ENCODE data around the gene BGN.

BGN gene

DNA sequence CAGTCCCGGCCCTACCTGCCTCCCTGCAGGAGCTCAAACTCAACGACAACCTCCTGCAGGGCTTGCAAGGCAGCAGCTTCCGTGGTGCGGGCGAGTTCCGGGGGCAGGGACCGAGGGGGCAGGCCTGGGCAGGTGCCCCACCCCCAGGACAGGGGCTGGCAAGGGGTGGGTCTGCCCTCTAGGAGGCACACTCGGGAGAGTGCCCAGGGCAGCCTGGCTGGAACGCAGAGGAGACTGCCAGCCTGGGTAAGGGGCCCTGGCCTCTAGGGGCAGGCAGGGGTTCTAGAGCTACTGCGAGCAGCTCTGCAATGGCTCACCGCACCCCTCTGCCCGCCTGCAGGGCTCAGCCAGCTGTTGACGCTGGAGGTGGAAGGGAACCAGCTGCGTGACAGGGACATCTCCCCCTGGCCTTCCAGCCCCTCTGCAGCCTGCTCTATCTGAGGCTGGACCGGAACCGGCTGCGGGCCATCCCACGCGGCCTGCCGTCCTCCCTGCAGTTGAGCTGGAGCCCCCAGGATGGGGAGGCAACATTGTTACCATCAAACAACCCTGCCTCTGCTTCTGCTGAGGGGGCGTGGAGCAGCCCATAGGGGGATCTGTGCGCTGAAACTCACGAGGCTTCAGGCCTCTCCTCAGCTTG lies 12.3 kb upstream of the BGN start:
- no peak for DNase-seq (ENCODE audit: low read depth in 2 of 2)

DNA sequence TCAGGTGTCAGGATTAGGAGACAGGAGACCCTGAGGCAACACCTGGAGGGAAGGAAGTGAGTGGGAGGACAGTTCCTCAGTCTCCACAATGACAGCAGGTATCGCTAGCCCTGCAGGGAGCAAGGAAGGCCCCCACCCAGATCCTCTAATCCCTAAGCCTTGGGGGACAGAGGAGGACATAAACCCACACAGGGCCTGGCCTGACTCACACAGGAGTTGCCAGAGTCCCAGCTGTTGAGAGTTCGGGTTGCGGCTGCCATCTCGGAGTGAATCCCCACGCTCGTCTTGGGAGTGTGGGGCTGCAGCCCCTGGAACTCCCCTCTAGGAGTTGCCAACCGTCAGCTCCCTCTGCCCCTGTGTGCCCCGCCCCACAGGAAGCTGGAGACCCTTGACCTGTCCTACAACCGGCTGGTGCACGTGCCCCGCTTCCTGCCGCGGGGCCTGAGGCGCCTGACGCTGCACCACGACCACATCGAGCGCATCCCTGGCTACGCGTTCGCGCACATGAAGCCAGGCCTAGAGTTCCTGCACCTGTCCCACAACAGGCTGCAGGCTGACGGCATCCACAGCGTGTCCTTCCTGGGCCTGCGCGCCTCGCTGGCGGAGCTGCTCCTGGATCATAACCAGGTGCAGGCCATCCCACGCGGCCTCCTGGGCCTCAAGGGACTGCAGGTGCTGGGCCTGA lies 9.2 kb upstream of the BGN start:
- no peak for DNase-seq (ENCODE audit: low read depth in 2 of 2)

DNA sequence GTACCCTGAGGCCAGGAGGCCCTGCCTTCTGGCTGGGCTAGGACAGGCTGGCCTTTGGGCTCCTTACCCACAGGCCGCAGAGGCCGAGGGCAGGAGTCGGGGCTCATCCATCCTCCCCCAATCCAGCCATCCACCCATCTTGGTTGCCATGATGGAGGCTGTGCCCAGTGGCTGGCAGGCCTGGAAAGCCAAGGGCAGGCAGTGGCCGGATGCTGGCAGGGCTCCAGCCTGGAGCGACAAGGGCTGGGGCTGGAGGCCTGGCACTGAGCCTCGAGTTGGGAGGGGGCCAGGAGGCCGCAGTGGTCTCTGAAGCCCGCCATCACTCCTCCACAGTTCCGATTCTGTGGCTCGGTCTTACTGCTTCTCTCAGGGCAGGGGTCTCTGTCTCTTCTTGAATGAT lies 8.6 kb upstream of the BGN start:
- no peak for DNase-seq (ENCODE audit: low read depth in 2 of 2)

DNA sequence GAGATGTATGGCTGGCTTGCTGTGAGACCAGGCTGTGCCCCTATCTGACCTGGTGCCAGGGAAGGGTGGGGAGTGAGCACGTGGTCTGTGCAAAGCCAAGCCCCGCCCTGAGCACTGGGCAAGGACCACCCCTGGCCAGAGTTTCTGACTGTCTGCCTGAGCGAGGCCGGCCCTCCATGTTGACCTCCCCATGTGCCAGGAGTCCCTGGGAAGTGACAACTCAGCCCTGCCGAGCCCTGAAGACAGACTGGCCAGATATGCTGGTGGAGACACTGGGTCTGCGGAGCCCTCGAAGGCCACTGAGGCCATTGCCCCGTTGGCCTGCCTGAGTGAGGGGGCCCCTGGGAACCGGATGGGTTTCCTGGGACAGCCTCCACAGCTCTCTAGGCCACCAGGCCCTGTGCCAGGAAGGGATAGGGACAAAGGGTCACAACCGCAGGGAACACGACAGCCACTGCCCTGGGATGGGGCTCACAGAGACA lies 7.1 kb upstream of the BGN start:
- DNase-seq (ENCODE audit: low read depth in 2 of 2): no peak

DNA sequence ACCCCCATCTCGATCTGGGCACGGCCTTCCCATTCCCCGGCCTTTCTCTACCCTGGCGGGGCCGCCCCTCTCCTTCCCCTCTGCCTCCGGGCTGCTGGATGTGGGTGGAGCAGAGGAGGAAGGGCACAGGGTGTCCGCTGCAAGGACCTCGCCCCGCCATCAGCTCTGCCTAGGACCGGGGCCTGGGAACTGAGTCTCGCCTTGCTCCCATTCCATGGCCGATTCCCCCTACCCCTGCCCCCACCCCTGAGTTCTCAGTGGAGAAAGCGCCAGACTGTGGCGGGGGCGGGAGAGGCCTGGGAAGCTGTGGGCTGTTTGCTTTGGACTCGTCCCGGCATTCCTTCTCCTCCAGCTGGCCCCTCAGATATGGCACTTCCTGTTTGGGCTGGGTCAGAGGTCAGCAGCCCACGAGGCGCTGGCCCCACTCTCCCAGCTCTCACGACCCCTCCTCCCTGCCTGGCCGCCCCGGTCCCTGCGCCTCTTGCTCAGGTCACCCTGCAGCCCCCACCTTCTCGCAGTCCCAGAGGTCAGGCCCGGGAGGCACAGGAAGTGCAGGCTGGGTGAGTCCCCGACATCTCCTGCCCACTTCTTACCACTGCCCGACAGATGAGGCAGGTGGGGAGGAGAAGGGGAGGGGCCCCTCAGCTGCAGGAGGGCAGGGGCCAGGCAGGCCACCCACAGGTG lies 6.4 kb upstream of the BGN start:
- no peak for DNase-seq (ENCODE audit: low read depth in 2 of 2)

DNA sequence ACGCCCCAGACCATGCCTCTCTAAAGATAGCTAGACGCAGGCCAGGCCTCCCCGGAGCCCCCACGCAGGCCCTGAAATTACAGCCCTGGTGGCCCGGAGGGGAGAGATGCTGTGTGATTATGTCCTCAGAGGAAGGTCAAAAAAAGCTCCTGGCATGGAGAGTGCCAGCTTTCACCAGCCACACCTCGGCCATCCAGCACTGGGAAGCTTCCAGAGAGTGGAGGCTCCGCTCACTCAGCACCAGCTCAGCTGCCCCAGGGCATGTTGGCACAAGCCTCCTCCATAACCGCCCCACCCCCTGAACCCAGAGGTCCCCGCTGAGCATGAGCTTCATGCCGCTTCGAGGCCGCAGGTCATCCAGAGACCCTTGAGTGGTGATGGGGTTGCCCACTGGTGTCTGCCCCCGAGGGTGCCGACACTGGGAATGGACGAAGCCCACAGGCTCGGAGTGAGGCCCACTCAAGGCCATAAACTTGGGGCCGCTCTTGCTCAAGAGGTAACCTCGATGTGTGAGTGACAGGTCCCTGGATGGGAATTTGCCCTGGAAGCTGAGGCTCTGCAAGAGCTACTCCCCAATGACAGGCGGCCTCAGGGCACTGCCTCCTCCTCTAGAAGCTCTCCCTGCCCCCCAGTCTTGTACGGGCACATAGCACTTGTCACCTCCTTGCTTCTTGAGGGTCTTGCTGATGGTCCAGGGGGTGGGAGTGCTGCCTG lies 4.4 kb upstream of the BGN start:
- no peak for DNase-seq (ENCODE audit: low read depth in 2 of 2)

DNA sequence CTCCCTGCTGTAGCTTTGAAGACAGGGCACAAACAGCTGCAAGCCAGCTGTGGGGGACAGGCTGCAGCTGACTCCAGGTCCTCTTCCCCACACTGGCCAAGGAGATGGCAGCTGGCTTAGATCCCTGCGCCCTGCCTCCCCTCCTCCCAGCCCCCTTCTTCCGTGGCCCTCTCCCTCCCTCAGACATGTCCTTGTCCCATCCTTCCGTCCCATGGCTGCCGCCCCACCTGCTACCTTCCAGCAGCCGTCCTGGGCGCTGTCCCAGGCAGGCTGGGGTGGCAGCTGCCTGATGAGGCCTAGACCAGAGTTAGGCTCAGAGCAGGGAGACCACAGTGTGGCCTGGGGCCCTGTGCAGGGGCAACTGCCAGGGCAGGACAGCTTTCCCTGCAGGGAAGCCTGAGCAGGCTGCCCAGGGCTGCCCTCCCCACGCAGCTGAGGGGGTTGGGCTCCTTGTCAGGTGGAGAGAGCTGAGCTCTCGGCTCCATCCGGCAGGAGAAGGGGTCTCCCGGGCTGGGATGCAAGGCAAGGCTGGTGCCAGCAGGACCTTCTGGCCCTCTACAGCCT lies 3.3 kb upstream of the BGN start:
- no peak for DNase-seq (ENCODE audit: low read depth in 2 of 2)

DNA sequence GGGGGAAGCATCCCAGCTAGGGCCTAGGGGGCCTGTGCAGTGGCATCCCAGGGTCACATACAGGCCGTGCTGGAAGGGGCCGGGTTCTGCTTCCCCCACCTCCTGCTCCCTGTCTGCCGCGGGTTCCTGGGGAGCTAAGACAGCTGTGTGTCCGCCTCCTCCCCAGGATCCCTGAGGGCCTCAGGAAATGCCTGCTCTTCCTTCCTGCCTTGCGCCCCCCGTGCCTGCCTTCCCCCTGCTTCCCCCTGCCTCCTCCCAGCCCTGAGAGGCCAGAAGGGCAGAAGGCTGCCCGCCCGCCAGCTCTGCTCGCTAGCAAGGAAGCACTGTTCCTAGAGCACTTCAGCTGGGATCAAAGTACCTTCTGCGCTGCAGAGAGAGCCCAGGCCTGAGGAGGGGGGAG lies 2.9 kb upstream of the BGN start:
- no peak for DNase-seq (ENCODE audit: low read depth in 2 of 2)

DNA sequence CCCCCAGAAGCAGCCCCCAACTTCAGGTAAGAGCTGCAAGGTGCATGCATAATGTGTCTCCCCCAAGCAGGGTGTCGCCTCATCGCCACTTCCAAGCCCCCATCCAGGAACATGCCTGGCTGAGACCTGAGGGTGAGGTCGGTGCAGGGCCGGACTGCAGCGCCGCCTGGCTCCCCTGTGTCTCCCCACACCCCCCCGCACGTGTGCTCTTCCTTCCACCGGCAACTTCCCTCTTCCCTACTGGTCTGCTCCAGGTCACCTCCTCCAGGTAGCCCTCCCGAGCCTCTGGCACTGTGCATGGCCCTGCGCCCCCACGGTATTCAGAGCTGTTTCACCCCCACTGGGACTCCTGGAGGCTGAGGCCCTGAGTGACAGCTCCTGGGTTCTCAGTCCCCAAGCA lies 2.2 kb upstream of the BGN start:
- DNase-seq (ENCODE audit: low read depth in 2 of 2): no peak

DNA sequence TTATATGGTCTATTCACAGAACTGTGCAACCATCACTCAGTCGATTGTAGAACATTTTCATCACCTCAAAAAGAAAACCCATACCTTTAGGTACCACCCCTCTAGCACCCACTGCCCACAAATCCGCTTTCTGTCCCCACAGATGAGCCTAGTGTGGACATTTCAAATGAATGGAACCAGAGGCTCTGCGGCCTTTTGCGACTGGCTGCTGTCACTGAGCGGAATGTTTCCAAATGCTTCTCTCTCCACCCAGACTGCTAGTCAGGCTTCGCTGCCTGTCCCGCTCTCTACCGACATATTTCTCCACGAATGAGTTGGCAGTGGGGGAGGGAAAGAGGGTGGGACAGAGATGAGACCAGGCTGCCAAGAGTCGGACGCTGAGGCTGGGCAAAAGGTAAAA lies 1.7 kb upstream of the BGN start:
- no peak for DNase-seq (ENCODE audit: low read depth in 2 of 2)

DNA sequence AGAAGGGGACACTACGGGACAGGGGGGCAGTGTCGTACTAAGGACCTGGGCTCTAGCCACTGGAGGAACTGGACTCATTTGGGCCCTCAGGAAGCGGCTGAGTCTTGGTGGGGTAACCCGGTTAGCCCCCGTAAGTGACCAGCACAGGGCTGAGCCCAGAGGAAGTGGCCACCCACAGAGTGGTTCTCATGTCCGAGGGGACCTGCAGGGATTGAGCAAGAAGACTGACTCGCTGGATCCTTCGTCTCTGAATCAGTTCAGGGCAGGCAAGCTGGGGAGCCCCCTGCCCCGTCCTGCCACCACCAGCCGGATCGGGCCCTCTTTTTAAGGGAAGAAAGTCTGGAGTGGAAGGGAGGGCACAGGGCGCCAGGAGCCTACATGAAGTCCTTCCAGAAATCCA lies 719 bp upstream of the BGN start:
- DNase-seq (ENCODE audit: low read depth in 2 of 2): no peak

DNA sequence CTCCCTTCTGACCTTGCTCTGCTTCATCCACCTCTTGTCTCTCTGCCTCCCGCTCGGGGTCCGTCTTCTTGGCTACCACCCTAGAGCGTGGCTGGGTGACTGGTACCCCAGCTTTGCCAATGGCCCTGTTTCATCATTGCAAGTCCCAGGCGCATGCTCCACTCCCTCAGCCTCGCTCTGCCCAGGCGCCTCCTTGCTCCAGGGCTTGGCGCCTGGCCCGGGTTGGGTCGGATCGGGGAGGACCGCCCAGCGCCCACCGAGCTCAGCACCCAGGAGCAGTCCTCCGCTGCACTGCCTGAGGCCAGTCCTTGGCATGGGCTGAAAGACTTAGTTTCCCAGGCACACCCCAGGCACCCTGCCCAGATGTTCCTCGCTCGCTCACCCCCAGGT lies 577 bp downstream of the BGN start:
- no peak for DNase-seq (ENCODE audit: low read depth in 2 of 2)

DNA sequence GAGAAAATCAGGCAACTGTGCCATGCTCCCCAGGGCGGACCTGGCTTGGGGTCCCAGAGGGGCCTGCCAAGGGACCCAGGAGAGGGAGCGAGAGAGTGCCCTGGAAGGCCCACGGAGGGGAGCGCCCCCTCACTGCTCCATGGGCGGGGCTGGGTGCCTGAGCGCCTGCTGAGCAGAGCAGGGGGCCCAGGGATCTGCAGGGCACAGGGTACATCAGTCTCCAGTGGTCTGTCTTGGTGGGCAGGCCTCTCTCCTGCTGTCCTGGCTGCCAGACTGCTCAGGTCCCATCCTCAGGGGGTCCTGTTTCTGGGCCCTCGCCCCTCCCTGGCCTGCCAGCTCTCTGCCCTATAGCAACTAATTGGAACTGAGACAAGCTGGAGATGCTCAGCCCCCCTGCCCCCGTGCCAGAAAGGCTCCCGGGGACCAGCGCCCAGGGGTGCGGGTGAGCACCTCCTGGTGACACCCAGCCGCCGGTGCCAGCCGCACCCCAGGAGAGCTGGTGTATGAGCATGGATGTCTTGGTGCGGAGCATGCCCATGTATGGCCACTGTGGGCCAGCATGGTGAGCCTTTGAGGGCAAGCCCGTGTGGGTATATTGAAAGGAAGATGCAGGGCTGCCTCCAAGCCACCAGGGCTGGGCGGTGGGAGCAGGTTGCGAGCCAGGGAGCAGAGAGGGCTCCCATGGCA lies 1.3 kb downstream of the BGN start:
- no peak for DNase-seq (ENCODE audit: low read depth in 2 of 2)

DNA sequence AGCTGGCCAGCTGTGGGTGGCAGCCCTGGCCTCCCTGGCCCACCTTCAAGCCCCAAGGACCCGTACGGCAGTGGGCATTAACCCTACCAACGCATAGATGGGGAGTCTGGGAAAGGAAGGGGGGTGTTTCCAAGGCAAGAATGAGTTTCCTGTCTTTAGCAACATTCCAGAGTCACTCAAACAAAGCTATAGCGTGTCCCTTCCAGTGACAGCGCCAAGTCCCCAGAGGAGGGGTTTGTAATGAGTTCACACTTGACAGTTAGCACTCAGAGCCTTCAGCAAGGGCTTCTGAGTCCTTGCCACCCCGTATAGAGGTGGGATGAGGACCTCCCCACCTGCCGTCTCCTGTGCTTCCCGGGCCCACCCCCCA lies 1.8 kb downstream of the BGN start:
- DNase-seq (ENCODE audit: low read depth in 2 of 2): no peak

DNA sequence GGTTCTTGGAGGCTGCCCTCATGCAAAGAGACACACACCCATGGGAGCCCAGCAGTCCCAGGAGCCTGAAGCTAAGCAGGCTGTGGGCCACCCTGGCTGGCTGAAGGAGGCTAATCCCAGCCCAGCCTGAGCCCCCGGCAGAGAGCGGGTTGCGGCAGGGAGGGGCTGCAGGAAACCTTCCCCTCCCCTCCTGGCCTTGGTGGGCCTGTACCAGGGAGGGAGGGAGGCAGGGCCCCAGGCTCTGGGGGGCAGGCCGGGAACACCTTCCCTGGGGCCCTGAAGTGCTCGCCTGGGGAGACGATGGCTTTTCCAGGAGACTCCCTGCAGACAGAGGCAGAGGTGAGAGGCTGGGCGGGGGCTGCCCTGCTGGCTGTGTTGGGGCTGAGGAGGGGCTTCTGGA lies 3.7 kb downstream of the BGN start:
- DNase-seq (ENCODE audit: low read depth in 2 of 2): no peak

DNA sequence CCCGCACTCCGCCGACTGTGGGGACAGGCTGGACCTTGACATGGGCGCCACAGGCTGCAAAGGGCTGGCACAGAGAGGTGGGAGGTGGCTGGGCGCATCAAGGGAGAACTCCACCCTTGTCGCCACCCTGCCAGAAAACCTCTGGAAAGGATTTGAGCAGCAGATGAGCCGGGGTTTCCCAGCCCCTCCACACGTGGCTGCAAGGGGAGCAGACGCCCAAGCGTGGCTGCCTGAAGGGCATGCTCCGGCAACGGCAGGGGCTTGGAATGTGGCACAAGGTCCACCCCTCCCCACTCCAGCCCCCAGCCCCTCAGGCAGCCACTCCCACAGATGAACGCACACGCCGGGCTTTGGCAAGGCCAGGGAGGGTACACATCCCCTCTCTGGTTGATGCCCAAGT lies 4.6 kb downstream of the BGN start:
- DNase-seq (ENCODE audit: low read depth in 2 of 2): no peak

DNA sequence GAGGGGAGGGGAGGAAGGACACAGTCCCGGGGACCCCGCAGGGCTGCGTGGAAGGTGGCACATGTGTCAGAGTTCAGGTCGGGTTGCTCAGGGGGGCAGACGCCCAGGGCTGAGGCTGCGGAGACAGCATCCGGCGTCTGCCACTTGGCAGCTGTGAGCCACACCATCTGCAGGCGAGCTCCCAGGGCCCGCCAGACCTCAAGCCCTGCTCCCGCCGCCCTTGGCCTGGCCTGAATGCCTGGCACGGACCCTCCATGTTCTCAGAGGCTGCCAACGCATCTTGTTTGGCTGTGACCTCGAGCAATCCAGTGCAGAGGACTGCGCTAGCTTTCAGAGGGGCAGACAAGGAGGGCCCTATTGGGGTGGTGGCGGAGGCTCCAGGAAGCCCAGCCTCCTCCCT lies 5.1 kb downstream of the BGN start:
- DNase-seq (ENCODE audit: low read depth in 2 of 2): no peak

DNA sequence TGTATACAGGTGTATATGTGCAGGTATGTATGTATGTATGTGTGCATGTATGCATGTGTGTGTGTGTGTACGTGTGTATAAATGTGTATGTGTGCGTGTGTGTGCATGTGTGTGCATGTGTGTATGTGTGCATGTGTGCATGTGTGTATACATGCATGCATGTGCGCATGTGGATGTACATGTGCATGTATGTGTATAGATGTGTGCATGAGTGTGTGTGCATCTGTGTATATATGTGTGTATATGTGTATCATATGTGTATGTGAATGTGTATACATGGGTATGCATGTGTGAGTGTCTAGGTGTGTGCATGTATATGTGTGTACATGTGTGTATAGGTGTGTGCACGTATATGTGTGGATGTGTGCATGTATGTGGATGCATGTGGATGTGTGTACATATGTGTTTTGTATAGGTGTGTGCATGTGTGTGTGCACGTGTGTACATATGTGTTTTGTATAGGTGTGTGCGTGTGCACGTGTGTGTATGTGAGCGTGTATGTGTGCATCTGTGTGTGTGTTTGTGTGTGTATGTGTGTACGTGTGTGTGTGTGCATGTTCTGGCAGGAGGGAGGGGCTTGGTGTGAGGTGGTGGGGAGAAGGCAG lies 6.0 kb downstream of the BGN start:
- DNase-seq (ENCODE audit: low read depth in 2 of 2): no peak

DNA sequence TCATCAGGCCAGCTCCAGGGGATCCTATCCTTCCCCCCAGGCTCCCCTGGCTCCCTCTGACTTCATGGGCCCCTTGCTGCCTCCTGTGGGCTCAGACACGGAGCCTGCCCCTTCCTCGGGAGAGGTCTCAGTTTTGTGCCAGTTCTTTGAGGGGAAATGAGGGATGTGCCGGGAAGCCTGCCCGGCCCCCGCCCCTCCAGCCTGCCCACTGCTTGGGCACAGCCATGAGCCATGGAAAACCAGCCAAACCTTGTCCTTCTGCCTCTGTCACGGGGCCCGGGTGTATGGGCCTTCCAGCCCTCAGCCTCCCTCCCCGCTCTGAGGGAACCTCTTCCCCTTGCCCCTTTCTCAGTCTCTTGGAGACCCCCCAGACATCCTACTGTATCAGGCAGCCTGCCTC lies 6.8 kb downstream of the BGN start:
- DNase-seq (ENCODE audit: low read depth in 2 of 2): no peak

DNA sequence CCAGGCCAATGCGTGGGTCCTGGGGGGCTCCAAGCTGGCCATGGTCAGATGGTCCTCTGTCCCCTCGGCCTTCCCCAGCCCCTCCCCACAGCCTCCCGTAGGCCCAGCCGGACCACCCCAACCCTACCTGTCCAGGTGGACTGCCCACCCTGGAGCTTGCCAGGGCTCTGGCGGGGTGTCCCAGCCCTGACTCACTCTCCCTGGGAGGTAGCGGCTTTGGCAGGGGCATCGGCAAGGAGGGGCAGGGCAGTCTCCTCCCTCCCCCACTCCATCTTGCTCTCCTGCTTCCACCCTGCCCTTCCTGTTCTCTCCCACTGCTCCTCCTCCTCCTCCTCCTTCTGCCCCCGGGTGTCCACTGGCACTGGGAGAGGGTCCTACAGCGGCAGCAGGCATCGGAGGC lies 7.4 kb downstream of the BGN start:
- no peak for DNase-seq (ENCODE audit: low read depth in 2 of 2)

DNA sequence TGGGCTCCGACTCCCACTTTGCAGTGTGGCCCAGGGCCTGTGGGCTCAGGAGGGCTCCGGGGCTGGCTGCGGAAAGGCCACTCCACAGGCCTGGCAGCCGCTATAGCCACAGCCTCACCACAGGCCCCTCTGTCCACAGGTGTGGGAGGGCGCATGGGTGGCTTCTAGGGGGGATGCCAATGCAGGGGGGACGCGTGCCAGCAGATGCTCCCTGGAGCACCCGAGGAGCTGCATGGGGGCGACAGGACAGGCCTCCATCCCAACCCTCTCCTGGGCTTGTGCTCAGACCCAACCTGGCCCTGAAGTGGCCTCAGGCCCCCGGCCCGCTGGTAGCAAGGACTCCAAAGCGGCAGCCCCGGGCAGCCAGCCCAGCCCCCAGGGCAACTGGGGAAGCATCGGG lies 8.0 kb downstream of the BGN start:
- no peak for DNase-seq (ENCODE audit: low read depth in 2 of 2)
